GM18502 (cell line): Measurements from ENCODE around the gene PTH2.

Experiments
- ATAC-seq: cut with Tn5 transposase; IDR thresholded peaks from one replicate; pipeline ENCODE4 v1.9.1; 2021; ENCODE audit warnings: mild to moderate bottlenecking; ENCODE audit not compliant: unreplicated experiment, poor library complexity

Gene PTH2

GRCh38 chr19:49432141-49433073, 9.2 kb upstream of the PTH2 start:
- no peak for ATAC-seq

GRCh38 chr19:49431330-49431749, 8.1 kb upstream of the PTH2 start:
- no peak for ATAC-seq

- no peak for ATAC-seq
Measured at GRCh38 chr19:49430678-49431329, 7.6 kb upstream of the PTH2 start.

- no peak for ATAC-seq
Measured at GRCh38 chr19:49430172-49430677, 7.0 kb upstream of the PTH2 start.

GRCh38 chr19:49428547-49429451, 5.6 kb upstream of the PTH2 start:
- no peak for ATAC-seq

GRCh38 chr19:49427855-49428546, 4.8 kb upstream of the PTH2 start:
- ATAC-seq: no peak

- no peak for ATAC-seq
Measured at GRCh38 chr19:49427339-49427738, 4.1 kb upstream of the PTH2 start.

- ATAC-seq: no peak
Measured at GRCh38 chr19:49425922-49426592, 2.8 kb upstream of the PTH2 start.

GRCh38 chr19:49425178-49425577, 1.9 kb upstream of the PTH2 start, which contains the start of gene GFY:
GFY (plus strand) TSS chr19:49425388; CDS start chr19:49426431, 1,043 bp downstream.
- ATAC-seq: no peak

- no peak for ATAC-seq
Measured at GRCh38 chr19:49423985-49424303, 703 bp upstream of the PTH2 start.

- no peak for ATAC-seq
Measured at GRCh38 chr19:49422407-49423070, 702 bp downstream of the PTH2 start.

GRCh38 chr19:49421878-49422202, 1.4 kb downstream of the PTH2 start:
- no peak for ATAC-seq

GRCh38 chr19:49421039-49421877, 2.0 kb downstream of the PTH2 start:
- ATAC-seq: no peak

GRCh38 chr19:49420227-49420626, 3.0 kb downstream of the PTH2 start:
- no peak for ATAC-seq

- no peak for ATAC-seq
Measured at GRCh38 chr19:49419173-49419572, 4.1 kb downstream of the PTH2 start.

- no peak for ATAC-seq
Measured at GRCh38 chr19:49418511-49418910, 4.7 kb downstream of the PTH2 start.

GRCh38 chr19:49417088-49417487, 6.2 kb downstream of the PTH2 start:
- ATAC-seq: no peak

GRCh38 chr19:49415810-49416200, 7.4 kb downstream of the PTH2 start:
- no peak for ATAC-seq
